ENCODE data around the gene RNF151. TPM values are rescaled to one million over a fixed set of nuclear protein-coding genes. Genes with fewer than 3 reads are reported as not detected.

RNF151 gene
- polyA plus RNA-seq, 2 of the 4 experiments (the other 2 are of a cell fraction), result not detected

- FAIRE-seq, result no peak
- TF ChIP-seq SREBF2 (IDR thresholded peaks at IDR 0.05), result no peak
- TF ChIP-seq MAZ (IDR thresholded peaks at IDR 0.05; ENCODE audit: borderline replicate concordance, low read depth, low read length), result no peak
- TF ChIP-seq HDAC2 (IDR thresholded peaks at IDR 0.05), result no peak
- TF ChIP-seq, protein P1, sequence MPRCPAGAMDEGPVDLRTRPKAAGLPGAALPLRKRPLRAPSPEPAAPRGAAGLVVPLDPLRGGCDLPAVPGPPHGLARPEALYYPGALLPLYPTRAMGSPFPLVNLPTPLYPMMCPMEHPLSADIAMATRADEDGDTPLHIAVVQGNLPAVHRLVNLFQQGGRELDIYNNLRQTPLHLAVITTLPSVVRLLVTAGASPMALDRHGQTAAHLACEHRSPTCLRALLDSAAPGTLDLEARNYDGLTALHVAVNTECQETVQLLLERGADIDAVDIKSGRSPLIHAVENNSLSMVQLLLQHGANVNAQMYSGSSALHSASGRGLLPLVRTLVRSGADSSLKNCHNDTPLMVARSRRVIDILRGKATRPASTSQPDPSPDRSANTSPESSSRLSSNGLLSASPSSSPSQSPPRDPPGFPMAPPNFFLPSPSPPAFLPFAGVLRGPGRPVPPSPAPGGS (IDR thresholded peaks at IDR 0.05), result no peak
- TF ChIP-seq, protein P2, sequence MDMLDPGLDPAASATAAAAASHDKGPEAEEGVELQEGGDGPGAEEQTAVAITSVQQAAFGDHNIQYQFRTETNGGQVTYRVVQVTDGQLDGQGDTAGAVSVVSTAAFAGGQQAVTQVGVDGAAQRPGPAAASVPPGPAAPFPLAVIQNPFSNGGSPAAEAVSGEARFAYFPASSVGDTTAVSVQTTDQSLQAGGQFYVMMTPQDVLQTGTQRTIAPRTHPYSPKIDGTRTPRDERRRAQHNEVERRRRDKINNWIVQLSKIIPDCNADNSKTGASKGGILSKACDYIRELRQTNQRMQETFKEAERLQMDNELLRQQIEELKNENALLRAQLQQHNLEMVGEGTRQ (IDR thresholded peaks at IDR 0.05), result 0 out of 2 replicates have a peak, but pooled peaks have one; percentile 18
- no peak for TF ChIP-seq HOXB13 (CRISPR knock-in tag; IDR thresholded peaks at IDR 0.05; ENCODE audit: low read depth)
- no peak for TF ChIP-seq CHD4 (IDR thresholded peaks at IDR 0.05; ENCODE audit: borderline replicate concordance)
- no peak for TF ChIP-seq ZFP36 (IDR thresholded peaks at IDR 0.05; ENCODE audit: borderline replicate concordance, partially characterized antibody)
- TF ChIP-seq, protein P3, sequence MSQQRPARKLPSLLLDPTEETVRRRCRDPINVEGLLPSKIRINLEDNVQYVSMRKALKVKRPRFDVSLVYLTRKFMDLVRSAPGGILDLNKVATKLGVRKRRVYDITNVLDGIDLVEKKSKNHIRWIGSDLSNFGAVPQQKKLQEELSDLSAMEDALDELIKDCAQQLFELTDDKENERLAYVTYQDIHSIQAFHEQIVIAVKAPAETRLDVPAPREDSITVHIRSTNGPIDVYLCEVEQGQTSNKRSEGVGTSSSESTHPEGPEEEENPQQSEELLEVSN (IDR thresholded peaks at IDR 0.05; ENCODE audit: borderline replicate concordance, low read depth), result 0 out of 2 replicates have a peak, but pooled peaks have one; percentile 17
- no peak for TF ChIP-seq HEYL (CRISPR knock-in tag; IDR thresholded peaks at IDR 0.05)
- no peak for TF ChIP-seq POLR2AphosphoS2 (conservative IDR thresholded peaks at IDR 0.05; ENCODE audit: low read length)
- TF ChIP-seq, protein P4, sequence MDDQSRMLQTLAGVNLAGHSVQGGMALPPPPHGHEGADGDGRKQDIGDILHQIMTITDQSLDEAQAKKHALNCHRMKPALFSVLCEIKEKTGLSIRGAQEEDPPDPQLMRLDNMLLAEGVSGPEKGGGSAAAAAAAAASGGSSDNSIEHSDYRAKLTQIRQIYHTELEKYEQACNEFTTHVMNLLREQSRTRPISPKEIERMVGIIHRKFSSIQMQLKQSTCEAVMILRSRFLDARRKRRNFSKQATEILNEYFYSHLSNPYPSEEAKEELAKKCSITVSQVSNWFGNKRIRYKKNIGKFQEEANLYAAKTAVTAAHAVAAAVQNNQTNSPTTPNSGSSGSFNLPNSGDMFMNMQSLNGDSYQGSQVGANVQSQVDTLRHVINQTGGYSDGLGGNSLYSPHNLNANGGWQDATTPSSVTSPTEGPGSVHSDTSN (IDR thresholded peaks at IDR 0.05), result no peak
- TF ChIP-seq MAFK (IDR thresholded peaks at IDR 0.05; ENCODE audit: partially characterized antibody), result peak; percentile 27
- 0 out of 2 replicates have a peak, but pooled peaks have one; percentile 68 for TF ChIP-seq TFCP2L1 (CRISPR knock-in tag; IDR thresholded peaks at IDR 0.05)
- TF ChIP-seq, protein P5, sequence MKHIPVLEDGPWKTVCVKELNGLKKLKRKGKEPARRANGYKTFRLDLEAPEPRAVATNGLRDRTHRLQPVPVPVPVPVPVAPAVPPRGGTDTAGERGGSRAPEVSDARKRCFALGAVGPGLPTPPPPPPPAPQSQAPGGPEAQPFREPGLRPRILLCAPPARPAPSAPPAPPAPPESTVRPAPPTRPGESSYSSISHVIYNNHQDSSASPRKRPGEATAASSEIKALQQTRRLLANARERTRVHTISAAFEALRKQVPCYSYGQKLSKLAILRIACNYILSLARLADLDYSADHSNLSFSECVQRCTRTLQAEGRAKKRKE (CRISPR knock-in tag; IDR thresholded peaks at IDR 0.05; ENCODE audit: low read depth), result no peak
- peak; percentile 38 for TF ChIP-seq POLR2A (IDR thresholded peaks at IDR 0.05; ENCODE audit: low read length)
- TF ChIP-seq REST (IDR thresholded peaks at IDR 0.05), result no peak
- TF ChIP-seq HOXB5 (CRISPR knock-in tag; IDR thresholded peaks at IDR 0.05), result peak; percentile 71
- no peak for TF ChIP-seq EHF (CRISPR knock-in tag; IDR thresholded peaks at IDR 0.05)
- TF ChIP-seq, protein P6, sequence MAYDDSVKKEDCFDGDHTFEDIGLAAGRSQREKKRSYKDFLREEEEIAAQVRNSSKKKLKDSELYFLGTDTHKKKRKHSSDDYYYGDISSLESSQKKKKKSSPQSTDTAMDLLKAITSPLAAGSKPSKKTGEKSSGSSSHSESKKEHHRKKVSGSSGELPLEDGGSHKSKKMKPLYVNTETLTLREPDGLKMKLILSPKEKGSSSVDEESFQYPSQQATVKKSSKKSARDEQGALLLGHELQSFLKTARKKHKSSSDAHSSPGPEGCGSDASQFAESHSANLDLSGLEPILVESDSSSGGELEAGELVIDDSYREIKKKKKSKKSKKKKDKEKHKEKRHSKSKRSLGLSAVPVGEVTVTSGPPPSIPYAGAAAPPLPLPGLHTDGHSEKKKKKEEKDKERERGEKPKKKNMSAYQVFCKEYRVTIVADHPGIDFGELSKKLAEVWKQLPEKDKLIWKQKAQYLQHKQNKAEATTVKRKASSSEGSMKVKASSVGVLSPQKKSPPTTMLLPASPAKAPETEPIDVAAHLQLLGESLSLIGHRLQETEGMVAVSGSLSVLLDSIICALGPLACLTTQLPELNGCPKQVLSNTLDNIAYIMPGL (CRISPR knock-in tag; IDR thresholded peaks at IDR 0.05; ENCODE audit: borderline replicate concordance), result no peak
- TF ChIP-seq NFE2L2 (conservative IDR thresholded peaks at IDR 0.05; ENCODE audit: low read length), result no peak
- no peak for TF ChIP-seq ZNF302 (CRISPR knock-in tag; IDR thresholded peaks at IDR 0.05)
- TF ChIP-seq RCOR1 (IDR thresholded peaks at IDR 0.05; ENCODE audit: low read depth, low read length), result no peak
- TF ChIP-seq JUN (IDR thresholded peaks at IDR 0.05), result peak; percentile 69 to 79; a peak in 4 of 5 replicates
- TF ChIP-seq RARB (CRISPR knock-in tag; IDR thresholded peaks at IDR 0.05), result no peak
- no peak for TF ChIP-seq JUNB (IDR thresholded peaks at IDR 0.05)
- no peak for TF ChIP-seq ZSCAN20 (CRISPR knock-in tag; IDR thresholded peaks at IDR 0.05)
- no peak for TF ChIP-seq ESRRA (IDR thresholded peaks at IDR 0.05; ENCODE audit: borderline replicate concordance, low read length)
- no peak for TF ChIP-seq RAD21 (conservative IDR thresholded peaks at IDR 0.05 in 1 of 2, IDR thresholded peaks at IDR 0.05 in 1 of 2)
These were observed 48.7 kb downstream of the RNF151 start for GRCh38 chr16:2015117-2015946.

More at GRCh38 chr16:2015117-2015946, 48.7 kb downstream of the RNF151 start:
- ChIA-PET CTCF (interaction anchor here (0.7 to 5.4 kb wide), 13 partner anchors 8 to 129 kb away, joined by 3 to 41 read pairs (median 5); partner anchors contain the start of gene NHERF2), POLR2A (interaction anchor here (0.8 to 2.3 kb wide), 4 partner anchors 32 to 140 kb away, joined by 4 to 9 read pairs (median 5); partner anchors contain the start of genes NTHL1, RPS2, TRAF7 and TSC2)
- Histone ChIP-seq H3K4me3 (0 out of 3 replicates have a peak overlapping the region, but pooled peaks have one; percentile 8), H3K9me3 (no peaks in the 10 kb centered on the region), H3K4me1 (peaks cover 34% of the 10 kb centered on the region), H3K27ac (peak overlapping the region; percentile 93 to 94), H3K4me2 (peak overlapping the region; percentile 74)
- DNase-seq (ENCODE audit: low read depth in 1 of 2, low spot score in 1 of 2) (peak in 1 of 2 experiments; percentile 98), ATAC-seq (peak; percentile 90 to 91)
- 8% methylated on average over 23 of the region's 24 CpGs for WGBS (ENCODE audit: missing lambda C conversion rate)

Measured in A549 (cell line).